ENCODE data around the gene TSLP. TPM values are rescaled to one million over a fixed set of nuclear protein-coding genes. Genes with fewer than 3 reads are reported as not detected.

TSLP gene
- total RNA-seq, 1 experiment from 2014 or later: 1.3 TPM

DNA sequence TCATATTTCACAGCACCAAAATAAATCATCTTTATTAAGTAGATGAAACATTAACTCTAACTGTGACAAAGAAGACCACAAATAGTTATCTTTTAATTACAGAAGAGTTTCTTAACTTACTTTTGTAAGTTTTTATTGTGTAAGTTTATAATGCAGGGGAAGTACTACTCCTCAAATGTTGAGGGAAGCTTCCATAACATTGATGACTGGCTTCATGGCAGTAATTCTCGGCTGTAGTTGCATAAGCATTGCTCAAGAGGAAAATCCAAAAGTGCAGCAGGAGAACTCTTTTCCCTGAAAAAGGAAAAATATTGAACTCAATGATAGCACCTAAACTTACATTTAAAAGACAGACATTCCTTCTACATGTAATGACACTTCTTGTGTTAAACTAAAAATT lies 4.6 kb downstream of the TSLP start:
- Histone ChIP-seq H3K27me3 (replicated peaks; ENCODE audit: insufficient read depth, low read depth, low read length, poor library complexity) (peaks cover 18% of the 10 kb centered on the region), H3K4me1 (ENCODE audit: insufficient read depth, low read length, poor library complexity, severe bottlenecking) (peaks cover 6% of the 10 kb centered on the region), H3K4me3 (ENCODE audit: low read depth, low read length, poor library complexity, severe bottlenecking) (no peak overlapping the region), H3K36me3 (ENCODE audit: insufficient read depth, low read length, poor library complexity, severe bottlenecking) (no peaks in the 10 kb centered on the region), H3K27ac (ENCODE audit: low read depth, low read length, poor library complexity, severe bottlenecking) (no peak overlapping the region), H3K9me3 (ENCODE audit: low read depth, low read length, poor library complexity, severe bottlenecking) (no peaks in the 10 kb centered on the region)
- no TSS peak for BruUV-seq (replicated peaks)
- intact Hi-C loops (cut with micrococcal nuclease; ENCODE audit: unreplicated experiment): no loop called here
- CTCF ChIA-PET: no interaction called here
- DNase-seq (ENCODE audit: low spot score): no peak
- TF ChIP-seq CTCF (conservative IDR thresholded peaks at IDR 0.05; ENCODE audit: low read depth, low read length) (no peak), EZH2 (IDR thresholded peaks at IDR 0.05; ENCODE audit: borderline replicate concordance, low read depth, low read length, poor library complexity, severe bottlenecking) (no peak)
- POLR2A ChIA-PET (ENCODE audit: low non-redundant PET): no interaction called here

DNA sequence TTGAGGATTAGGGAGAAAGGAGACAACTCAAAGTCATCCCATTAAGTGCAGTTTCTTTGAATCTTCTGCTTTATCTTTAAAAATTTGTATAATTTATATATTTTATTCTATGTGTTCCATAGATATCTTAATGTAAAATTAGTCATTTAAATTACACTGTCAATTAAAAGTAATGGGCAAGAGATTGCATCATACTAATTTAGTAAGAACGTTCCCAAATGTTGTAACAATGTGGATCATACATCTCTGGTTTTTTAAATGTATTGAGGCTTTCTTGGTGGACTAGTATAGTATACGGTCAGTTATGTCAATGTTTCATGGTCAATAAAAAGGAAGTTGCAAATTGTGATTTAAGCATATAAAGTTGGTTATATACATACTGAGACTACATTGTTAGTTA lies 6.2 kb downstream of the TSLP start:
- TF ChIP-seq EZH2 (IDR thresholded peaks at IDR 0.05; ENCODE audit: borderline replicate concordance, low read depth, low read length, poor library complexity, severe bottlenecking) (no peak), CTCF (conservative IDR thresholded peaks at IDR 0.05; ENCODE audit: low read depth, low read length) (no peak)
- H3K27me3 ChIP-seq (replicated peaks; ENCODE audit: insufficient read depth, low read depth, low read length, poor library complexity): peaks cover 3% of the 10 kb centered on the region
- DNase-seq (ENCODE audit: low spot score): no peak
- BruUV-seq (replicated peaks): no TSS peak
- ChIA-PET CTCF (no interaction called here), POLR2A (ENCODE audit: low non-redundant PET) (no interaction called here)
- H3K9me3 ChIP-seq (ENCODE audit: low read depth, low read length, poor library complexity, severe bottlenecking): no peaks in the 10 kb centered on the region
- no peak overlapping the region for H3K27ac ChIP-seq (ENCODE audit: low read depth, low read length, poor library complexity, severe bottlenecking)
- peaks cover 6% of the 10 kb centered on the region for H3K4me1 ChIP-seq (ENCODE audit: insufficient read depth, low read length, poor library complexity, severe bottlenecking)
- no peak overlapping the region for H3K4me3 ChIP-seq (ENCODE audit: low read depth, low read length, poor library complexity, severe bottlenecking)
- H3K36me3 ChIP-seq (ENCODE audit: insufficient read depth, low read length, poor library complexity, severe bottlenecking): no peaks in the 10 kb centered on the region
- intact Hi-C loops (cut with micrococcal nuclease; ENCODE audit: unreplicated experiment): no loop called here

GRCh38 chr5:111079846-111080245 lies 8.3 kb downstream of the TSLP start:
- intact Hi-C loops (cut with micrococcal nuclease; ENCODE audit: unreplicated experiment): no loop called here
- CTCF ChIA-PET: no interaction called here
- no peaks in the 10 kb centered on the region for H3K4me1 ChIP-seq (ENCODE audit: insufficient read depth, low read length, poor library complexity, severe bottlenecking)
- POLR2A ChIA-PET (ENCODE audit: low non-redundant PET): no interaction called here
- no TSS peak for BruUV-seq (replicated peaks)
- no peaks in the 10 kb centered on the region for H3K36me3 ChIP-seq (ENCODE audit: insufficient read depth, low read length, poor library complexity, severe bottlenecking)
- H3K27ac ChIP-seq (ENCODE audit: low read depth, low read length, poor library complexity, severe bottlenecking): no peak overlapping the region
- H3K9me3 ChIP-seq (ENCODE audit: low read depth, low read length, poor library complexity, severe bottlenecking): no peaks in the 10 kb centered on the region
- no peak for DNase-seq (ENCODE audit: low spot score)
- no peaks in the 10 kb centered on the region for H3K27me3 ChIP-seq (replicated peaks; ENCODE audit: insufficient read depth, low read depth, low read length, poor library complexity)
- no peak for TF ChIP-seq CTCF (conservative IDR thresholded peaks at IDR 0.05; ENCODE audit: low read depth, low read length)
- TF ChIP-seq EZH2 (IDR thresholded peaks at IDR 0.05; ENCODE audit: borderline replicate concordance, low read depth, low read length, poor library complexity, severe bottlenecking): no peak
- H3K4me3 ChIP-seq (ENCODE audit: low read depth, low read length, poor library complexity, severe bottlenecking): no peak overlapping the region

Measured in A673 (cell line).